Kasumi-1 (cell line): ENCODE measurements around the gene SLC35E4.
"Not testable (repeated sequence)": the region's sequence is repeated elsewhere in the genome, so short reads cannot be mapped to it uniquely, and the experiment has no call there.

Experiments used
- DNase-seq, 2 experiments: peaks; one replicate each; lab custom pipeline; 2025; lab: John Stamatoyannopoulos, UW

The SLC35E4 gene

GRCh38 chr22:30635273-30636225 lies at the start of gene SLC35E4:
Gene SLC35E4, plus strand, starts transcription at chr22:30635781. Its CDS starts 670 bp downstream, at chr22:30636451.
- DNase-seq = peak; percentile 57 to 65

DNA sequence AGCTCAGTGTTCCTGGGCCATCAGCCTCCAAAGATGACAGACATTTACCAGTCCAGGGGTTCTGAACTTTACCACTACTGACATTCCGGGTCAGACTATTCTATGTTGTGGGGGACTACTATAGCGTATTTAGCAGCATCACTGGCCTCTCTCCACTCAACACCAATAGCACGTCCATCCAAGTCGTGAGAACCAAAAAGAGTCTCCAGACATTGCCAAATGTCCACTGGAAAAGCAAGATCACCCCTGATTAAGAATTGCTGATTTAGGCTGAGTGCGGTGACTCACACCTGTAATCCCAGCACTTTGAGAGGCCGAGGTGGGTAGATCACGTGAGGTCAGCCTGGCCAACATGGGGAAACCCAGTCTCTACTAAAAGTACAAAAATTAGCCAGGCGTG lies 49.2 kb upstream of the SLC35E4 start:
- DNase-seq = no peak

GRCh38 chr22:30591191-30591587 lies 44.4 kb upstream of the SLC35E4 start:
- DNase-seq = peak in 1 of 2 experiments; percentile 16

DNA sequence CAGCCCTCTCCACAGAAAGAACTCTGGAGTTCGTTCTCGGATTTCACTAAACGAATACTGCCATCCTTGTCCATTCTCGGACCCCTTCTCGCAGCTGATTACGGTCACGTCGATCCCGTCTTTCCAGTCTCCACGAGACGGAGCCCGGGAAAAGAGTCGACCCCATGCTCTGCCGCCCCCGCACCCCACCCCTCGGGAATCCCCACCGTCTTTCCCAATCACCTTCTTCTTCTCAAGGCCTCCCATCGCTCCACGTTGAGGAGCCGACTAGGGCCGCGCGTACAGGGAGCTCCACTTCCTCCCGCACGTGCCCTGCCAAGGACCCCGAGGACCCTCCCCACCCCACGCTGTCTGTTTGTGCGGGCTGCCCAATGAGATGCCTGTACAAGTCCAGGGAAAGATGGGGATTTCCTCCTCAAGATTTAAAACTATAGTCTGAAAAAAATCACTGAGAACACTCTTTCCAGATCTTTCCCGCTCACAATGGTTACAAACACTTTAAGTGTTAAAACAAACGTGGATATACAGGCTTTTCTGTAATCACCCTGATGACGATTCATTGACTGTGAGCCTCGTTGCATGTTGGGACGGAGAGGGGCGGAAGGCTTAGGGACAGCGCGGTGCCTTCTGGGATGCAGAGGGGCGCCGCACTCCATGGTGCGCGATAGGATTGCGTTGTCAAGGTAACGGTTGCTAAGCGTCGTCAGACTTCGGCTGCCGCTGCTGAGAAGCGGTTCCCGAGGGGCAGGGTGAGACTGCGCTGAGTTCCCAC lies 43.8 kb upstream of the SLC35E4 start, which contains the start of gene PES1:
PES1 (minus strand) TSS at position 323 of the 772 bp plus-strand sequence; CDS start at position 246, 77 bp downstream.
- peak; percentile 97 for DNase-seq

GRCh38 chr22:30592360-30592713 lies 43.2 kb upstream of the SLC35E4 start:
- not testable (repeated sequence) for DNase-seq

- no peak for DNase-seq
These were observed 39.4 kb upstream of the SLC35E4 start for GRCh38 chr22:30596199-30596598.

DNA sequence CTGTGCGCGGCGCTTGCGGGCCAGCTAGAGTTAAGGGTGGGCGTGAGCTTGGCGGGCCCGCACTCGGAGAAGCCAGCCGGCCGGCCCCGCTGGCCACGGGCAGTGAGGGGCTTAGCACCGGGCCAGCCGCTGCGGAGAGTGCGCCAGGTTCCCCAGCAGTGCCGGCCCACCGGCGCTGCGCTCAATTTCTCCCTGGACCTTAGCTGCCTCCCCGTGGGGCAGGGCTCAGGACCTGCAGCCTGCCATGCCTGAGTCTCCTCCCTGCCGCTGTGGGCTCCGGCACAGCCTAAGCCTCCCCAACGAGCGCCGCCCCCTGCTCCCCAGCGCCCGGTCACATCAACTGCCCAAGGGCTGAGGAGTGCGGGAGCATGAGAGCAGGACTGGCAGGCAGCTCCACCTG lies 38.7 kb upstream of the SLC35E4 start:
- DNase-seq = no peak

DNA sequence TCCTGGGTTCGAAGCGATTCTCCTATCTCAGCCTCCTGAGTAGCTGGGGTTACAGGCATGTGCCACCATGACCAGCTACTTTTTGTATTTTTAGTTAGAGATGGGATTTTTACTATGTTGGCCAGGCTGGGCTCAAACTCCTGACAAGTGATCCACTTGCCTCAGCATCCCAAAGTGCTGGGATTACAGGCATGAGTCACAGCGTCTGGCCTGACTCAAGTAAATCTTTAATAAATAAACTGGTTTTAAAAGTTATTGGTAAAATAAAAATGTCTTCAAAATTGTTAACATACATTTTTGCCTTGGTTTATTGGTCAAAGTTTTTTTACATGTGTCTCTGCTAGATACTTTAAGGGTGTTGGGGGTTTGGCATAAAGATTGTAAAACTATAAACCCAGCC lies 36.6 kb upstream of the SLC35E4 start:
- DNase-seq = no peak

DNA sequence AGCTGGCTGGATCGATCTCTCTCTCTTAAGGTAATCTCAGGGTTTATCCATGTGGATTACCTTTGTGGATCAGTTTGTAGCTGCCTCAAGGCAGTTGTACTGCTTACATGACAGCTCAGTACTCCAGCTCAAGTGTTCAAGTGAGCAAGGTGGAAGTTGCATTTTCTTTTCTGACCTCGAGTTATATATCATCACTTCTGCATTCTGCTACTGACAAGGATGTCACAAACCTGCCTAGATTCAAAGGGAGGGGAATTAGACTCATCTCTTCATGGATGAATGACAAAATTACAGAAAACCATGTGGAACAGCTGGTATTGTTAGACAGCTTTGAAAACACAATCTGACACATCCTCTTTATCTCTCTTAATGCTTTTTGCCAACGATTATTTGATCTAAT lies 34.7 kb upstream of the SLC35E4 start:
- no peak for DNase-seq

GRCh38 chr22:30601464-30601863 lies 34.1 kb upstream of the SLC35E4 start:
- no peak for DNase-seq

- DNase-seq = peak; percentile 46 to 77
These were observed 33.5 kb upstream of the SLC35E4 start for GRCh38 chr22:30602049-30602448.

DNA sequence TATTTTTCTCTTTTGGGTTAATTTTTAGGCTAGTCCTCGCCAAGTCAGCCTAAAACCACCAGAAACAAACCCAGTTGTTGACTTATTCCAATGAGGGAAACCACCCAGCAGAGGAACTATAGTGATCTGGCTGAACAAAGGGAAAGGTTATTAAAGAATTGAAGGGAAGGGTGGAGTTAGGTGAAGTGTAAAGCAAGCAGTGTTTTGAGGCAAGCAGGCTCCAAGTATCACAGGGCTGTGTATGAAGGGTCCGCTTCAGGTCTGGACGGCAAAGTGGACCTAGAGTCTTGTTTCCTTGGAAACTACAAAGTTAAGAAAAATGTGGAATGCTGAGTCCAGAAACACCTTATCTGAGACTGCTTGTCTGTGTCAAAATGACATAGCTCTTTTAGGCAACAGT lies 31.8 kb upstream of the SLC35E4 start:
- no peak for DNase-seq

GRCh38 chr22:30604723-30605122 lies 30.9 kb upstream of the SLC35E4 start:
- no peak for DNase-seq

GRCh38 chr22:30605449-30606110 lies 30.0 kb upstream of the SLC35E4 start:
- peak; percentile 50 to 70 for DNase-seq

DNA sequence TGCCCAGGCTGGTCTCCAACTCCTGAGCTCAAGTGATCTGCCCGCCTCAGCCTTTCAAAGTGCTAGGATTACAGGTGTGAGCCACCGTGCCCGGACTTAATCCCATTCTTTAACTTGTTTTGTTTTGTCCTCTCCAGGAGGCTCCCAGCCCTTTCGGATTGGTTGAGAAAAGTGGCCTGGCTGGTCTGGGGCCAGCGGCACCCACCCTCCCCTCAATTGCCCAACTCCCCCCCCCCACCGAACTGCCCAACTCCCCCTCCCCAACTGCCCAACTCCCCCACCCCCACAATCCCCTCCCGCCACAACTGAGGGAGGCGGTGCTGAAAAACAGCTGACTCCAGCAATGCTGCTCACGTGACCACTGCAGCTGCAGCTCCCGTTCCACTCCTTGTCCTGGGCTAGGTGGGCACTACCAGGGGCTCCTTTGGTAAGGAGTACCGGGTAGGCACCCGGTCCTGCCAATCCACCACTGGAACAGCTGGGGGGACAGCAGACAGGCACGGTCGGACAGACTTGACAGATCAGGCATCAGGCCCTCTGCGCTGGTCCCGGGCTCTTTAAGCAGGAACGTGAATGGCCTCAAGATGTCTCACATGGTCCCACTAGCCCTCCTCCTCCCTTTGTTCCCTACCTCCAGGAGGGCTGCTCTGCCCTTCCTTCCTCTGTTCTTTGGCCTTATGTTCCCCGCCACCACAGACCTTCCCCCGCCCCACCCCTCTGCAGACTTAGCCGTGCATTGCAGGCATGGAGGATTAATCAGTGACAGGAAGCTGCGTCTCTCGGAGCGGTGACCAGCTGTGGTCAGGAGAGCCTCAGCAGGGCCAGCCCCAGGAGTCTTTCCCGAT lies 28.9 kb upstream of the SLC35E4 start, which contains the start of gene TCN2:
TCN2 (plus strand) TSS at position 720 of the 845 bp plus-strand sequence. CDS start 158 bp downstream, outside the sequence.
- DNase-seq = peak; percentile 53 to 54

GRCh38 chr22:30607300-30607930 lies 28.2 kb upstream of the SLC35E4 start:
- no peak for DNase-seq

DNA sequence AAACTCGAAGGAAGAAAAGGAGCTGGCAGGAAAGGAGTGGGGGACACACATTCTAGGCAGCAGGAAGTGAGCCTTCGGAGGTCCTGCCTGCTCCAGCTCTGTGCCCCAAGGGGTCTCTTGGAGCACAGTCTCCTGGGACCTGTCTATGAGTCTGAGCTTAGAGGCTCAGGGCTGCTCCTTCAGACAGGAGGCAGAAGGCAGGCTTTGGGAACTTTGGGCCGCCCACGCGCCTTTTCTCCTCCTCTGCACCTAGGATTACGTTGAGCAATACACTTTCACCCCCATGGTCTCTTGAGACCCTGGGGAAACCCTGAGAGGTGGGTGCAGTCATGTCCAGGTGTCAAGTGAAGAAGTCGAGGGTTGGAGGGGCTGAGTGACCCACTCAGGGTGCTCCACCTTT lies 27.6 kb upstream of the SLC35E4 start:
- no peak for DNase-seq

DNA sequence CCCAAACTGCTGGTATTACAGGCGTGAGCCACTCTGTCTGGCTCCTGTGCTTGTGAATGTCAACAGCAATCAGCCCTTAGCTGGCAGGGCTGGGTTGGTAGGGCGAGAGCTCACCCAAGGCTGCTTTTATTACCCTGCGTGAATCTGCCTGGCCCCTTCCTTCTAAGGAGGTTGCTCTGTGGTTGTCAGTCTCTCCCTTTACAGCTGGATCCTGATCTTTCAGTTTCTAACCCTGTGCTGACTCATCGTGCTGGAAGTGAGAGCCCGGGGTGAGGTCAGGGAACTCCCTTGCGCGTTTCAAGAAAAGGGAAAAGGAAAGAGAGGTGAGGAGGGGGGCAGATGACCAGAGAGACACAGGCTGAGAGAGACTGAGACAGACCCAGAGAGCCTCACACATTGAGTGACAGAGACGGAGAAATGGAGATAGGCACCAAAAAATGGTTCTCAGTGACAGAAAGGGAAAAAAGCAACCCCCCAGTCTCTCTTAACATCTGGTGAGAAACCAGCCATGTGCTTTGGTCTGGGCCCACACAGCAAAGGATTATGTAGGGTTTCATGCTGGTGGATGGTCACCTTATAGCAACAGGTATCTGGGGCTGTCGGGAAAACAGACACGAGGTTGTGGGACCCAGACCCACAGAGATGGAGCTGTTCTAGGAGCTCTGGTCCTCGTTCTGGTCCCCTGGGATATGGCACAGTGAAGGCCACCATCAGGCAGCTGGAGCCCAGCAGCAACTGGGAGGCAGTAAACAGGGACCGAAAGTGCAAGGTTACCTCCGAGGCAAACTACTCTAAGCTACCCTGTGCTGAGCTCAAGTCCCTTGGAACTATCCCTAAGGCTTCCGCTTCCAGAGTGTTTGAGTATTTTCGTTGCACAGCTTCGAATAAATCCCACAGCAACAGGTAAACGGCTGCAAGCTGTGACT lies 26.1 kb upstream of the SLC35E4 start:
- DNase-seq = peak; percentile 86

DNA sequence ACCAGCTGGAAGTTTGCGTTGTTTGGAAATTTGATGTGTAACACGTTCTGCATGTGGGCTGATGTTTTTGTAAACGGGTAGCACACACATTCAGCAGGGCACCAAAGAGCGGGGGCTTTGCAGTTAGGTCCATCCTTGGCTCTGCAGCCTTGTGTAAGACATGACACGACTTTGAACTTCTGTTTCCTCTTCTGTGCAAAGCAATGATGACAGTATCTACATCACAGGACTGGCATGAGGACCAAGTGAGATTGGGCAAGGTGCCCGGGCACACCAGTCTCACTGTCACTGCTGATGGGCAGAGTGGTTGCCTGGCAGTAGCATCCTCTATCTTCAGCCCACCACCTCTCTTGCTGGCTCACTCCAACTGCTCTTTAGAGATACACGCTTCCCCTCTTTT lies 25.3 kb upstream of the SLC35E4 start:
- no peak for DNase-seq

GRCh38 chr22:30611197-30611596 lies 24.4 kb upstream of the SLC35E4 start:
- no peak for DNase-seq
